ENCODE measurements around the gene KLF6. TPM values are rescaled to one million over a fixed set of nuclear protein-coding genes. Genes with fewer than 3 reads are reported as not detected.

The KLF6 gene
- total and polyA plus RNA-seq, 8 donors: 25.9 to 187 (median 94.0) TPM

DNA sequence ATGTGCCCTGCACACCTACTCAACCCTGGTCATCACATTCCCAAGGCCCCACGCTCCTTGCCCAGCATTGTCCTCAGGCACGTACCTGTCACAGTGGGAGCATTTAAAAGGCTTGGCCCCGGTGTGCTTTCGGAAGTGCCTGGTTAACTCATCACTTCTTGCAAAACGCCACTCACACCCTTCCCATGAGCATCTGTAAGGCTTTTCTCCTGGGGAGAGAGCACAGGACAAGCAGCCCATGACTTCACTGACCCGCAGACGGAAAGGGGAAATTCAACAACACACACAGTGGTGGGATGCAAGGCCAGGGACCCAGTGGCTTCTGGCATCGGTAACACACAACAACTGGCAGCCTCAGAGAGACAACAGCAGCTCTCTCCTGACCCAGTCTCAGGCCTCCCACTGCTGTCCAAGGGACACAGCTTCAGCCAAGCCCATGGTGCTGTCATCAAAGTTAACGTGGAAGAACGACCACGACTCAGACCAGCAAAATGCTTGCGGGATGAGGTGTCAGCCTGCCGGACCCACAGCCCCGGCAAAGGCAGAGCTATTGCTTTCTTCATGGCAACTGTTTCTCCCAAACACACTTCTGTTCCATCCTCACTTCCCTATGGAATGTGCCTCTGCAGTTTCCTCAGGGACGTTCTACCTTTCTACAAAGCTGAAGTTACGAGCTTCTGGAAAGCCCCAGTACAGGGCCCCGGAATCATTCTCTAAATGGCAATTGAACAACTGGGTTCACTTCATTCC is 4.8 kb downstream of the KLF6 start:
- H3K4me1 ChIP-seq: peaks cover 56 to 72% (median 66%) of the 10 kb centered on the region in 4 donors
- TF ChIP-seq EP300 (IDR thresholded peaks at IDR 0.05) (no peak), CTCF (IDR thresholded peaks at IDR 0.05) (no peak), POLR2A (IDR thresholded peaks at IDR 0.05) (no peak), POLR2AphosphoS5 (IDR thresholded peaks at IDR 0.05) (peak in 2 of 3 donors; percentile 30 to 37)
- DNase-seq: peak in 1 of 2 donors; percentile 37
- H3K9me3 ChIP-seq: no peaks in the 10 kb centered on the region
- peak overlapping the region; percentile 64 to 97 (median 78) for H3K4me3 ChIP-seq
- peaks cover 58 to 64% (median 61%) of the 10 kb centered on the region in 4 donors for H3K36me3 ChIP-seq
- WGBS, 5 donors: 42 to 68% (median 62%) methylated on average over 17 of the region's 17 CpGs
- H3K27ac ChIP-seq: peak overlapping the region; percentile 77 to 100 (median 100)
- intact Hi-C loops (cut with DNase I; ENCODE audit: low total_unique reads): no loop called here
- H3K27me3 ChIP-seq: no peaks in the 10 kb centered on the region

- intact Hi-C loops (cut with DNase I; ENCODE audit: low total_unique reads): loop anchor here (10.0 kb wide), 1 partner anchor 544 kb away; no protein-coding TSS in a partner anchor
- peak overlapping the region; percentile 38 to 100 (median 100) for H3K27ac ChIP-seq
Measured at GRCh38 chr10:3779158-3779741, 5.8 kb downstream of the KLF6 start.

GRCh38 chr10:3778692-3779157 is 6.3 kb downstream of the KLF6 start:
- TF ChIP-seq POLR2AphosphoS5 (IDR thresholded peaks at IDR 0.05) (no peak), CTCF (IDR thresholded peaks at IDR 0.05) (no peak)
- Histone ChIP-seq H3K27ac (peak overlapping the region in 4 of 5 donors; percentile 100), H3K27me3 (no peaks in the 10 kb centered on the region), H3K36me3 (peaks cover 58 to 75% (median 64%) of the 10 kb centered on the region in 4 donors), H3K4me1 (peaks cover 56 to 82% (median 69%) of the 10 kb centered on the region in 4 donors), H3K9me3 (no peaks in the 10 kb centered on the region), H3K4me3 (peak overlapping the region in 3 of 4 donors; percentile 64 to 97 (median 69))
- intact Hi-C loops (cut with DNase I; ENCODE audit: low total_unique reads): loop anchor here (10.0 kb wide), 1 partner anchor 544 kb away; no protein-coding TSS in a partner anchor
- 68 to 86% (median 81%) methylated on average over 3 of the region's 3 CpGs for WGBS, 5 donors
- no peak for DNase-seq

More at GRCh38 chr10:3779158-3779741, 5.8 kb downstream of the KLF6 start:
- Histone ChIP-seq H3K9me3 (no peaks in the 10 kb centered on the region), H3K36me3 (peaks cover 58 to 72% (median 63%) of the 10 kb centered on the region in 4 donors), H3K27me3 (no peaks in the 10 kb centered on the region), H3K4me3 (peak overlapping the region; percentile 64 to 97 (median 78)), H3K4me1 (peaks cover 56 to 77% (median 69%) of the 10 kb centered on the region in 4 donors)
- WGBS, 5 donors: 66 to 88% (median 80%) methylated on average over 14 of the region's 14 CpGs
- no peak for TF ChIP-seq CTCF (IDR thresholded peaks at IDR 0.05)
- peak in 2 of 3 donors; percentile 45 to 54 for TF ChIP-seq POLR2AphosphoS5 (IDR thresholded peaks at IDR 0.05)
- peak in 1 of 4 donors; percentile 10 for TF ChIP-seq POLR2A (IDR thresholded peaks at IDR 0.05)
- no peak for DNase-seq

DNA sequence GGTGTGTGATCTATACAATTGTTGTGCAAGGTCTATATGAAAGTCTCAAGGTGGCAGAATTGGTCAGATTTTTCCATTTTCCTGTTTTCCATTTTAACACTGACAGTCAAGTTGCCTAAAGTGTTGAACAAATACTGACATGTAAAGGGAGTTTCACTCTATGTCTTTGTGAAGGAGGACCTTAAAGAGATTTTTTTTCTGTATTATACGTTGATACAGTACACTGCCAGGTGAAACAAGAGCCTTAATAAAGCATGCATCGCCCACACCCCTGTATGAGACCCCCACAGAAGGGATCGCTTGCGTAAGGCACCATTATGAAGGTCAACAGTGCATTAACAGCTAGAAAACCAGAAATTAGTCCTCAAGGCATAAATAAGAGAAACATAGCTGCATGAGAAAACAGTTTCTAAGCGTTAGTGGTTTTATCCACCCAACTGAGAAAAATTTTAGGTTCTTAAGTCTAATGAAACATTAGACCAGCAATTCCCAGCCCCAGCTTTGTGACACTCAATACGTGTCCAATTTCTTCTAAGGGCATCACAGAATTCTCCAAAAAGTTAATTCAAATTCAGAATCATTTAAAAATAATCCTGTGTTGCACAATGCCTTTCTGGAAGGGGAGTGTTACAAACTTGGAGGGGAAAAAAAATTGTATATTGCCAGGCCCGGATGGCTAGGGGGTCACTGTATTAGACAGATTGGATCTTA is 6.9 kb downstream of the KLF6 start:
- Histone ChIP-seq H3K9me3 (no peaks in the 10 kb centered on the region), H3K36me3 (peaks cover 58 to 75% (median 64%) of the 10 kb centered on the region in 4 donors), H3K4me3 (peak overlapping the region in 2 of 4 donors; percentile 64 to 69), H3K27ac (peak overlapping the region; percentile 63 to 100 (median 100)), H3K27me3 (no peaks in the 10 kb centered on the region), H3K4me1 (peaks cover 56 to 84% (median 69%) of the 10 kb centered on the region in 4 donors)
- intact Hi-C loops (cut with DNase I; ENCODE audit: low total_unique reads): loop anchor here (10.0 kb wide), 1 partner anchor 543 kb away; no protein-coding TSS in a partner anchor
- TF ChIP-seq CTCF (IDR thresholded peaks at IDR 0.05) (no peak), POLR2AphosphoS5 (IDR thresholded peaks at IDR 0.05) (peak in 1 of 3 donors; percentile 14)
- no peak for DNase-seq
- 62 to 82% (median 79%) methylated on average over 7 of the region's 7 CpGs for WGBS, 5 donors
